Measurements from ENCODE around the gene C12orf42. TPM values are rescaled to one million over a fixed set of nuclear protein-coding genes. Genes with fewer than 3 reads are reported as not detected.

Gene C12orf42
- total RNA-seq, 1 experiment from 2014 or later = not detected

- H3K4me1 Mint-ChIP-seq (ENCODE audit: low read depth, unreplicated experiment) = peaks cover 7% of the 10 kb centered on the region
- DNase-seq = no peak
- no peak for TF ChIP-seq CTCF (IDR thresholded peaks at IDR 0.05; ENCODE audit: insufficient read depth in 1 of 2, low read depth in 1 of 2, low read length in 1 of 2, severe bottlenecking in 1 of 2, unreplicated experiment in 1 of 2)
- no peaks in the 10 kb centered on the region for H3K9me3 ChIP-seq
- no peak overlapping the region for H3K4me3 Mint-ChIP-seq (ENCODE audit: unreplicated experiment)
- intact Hi-C loops (cut with micrococcal nuclease; ENCODE audit: unreplicated experiment) = no loop called here
- ChIA-PET CTCF (no interaction called here), POLR2A (no interaction called here)
- BruUV-seq (replicated peaks) = no TSS peak
- 0 out of 2 replicates have a peak, but pooled peaks cover 5% of the 10 kb centered on the region for H3K4me1 ChIP-seq
- peaks cover 15% of the 10 kb centered on the region for H3K9me3 Mint-ChIP-seq (ENCODE audit: unreplicated experiment)
- no peaks in the 10 kb centered on the region for H3K36me3 Mint-ChIP-seq (ENCODE audit: insufficient read depth, unreplicated experiment)
- no peaks in the 10 kb centered on the region for H3K36me3 ChIP-seq (ENCODE audit: control insufficient read depth, insufficient read depth, low read length)
- no peak overlapping the region for H3K4me3 ChIP-seq (ENCODE audit: low read depth, low read length)
- no peaks in the 10 kb centered on the region for H3K27me3 ChIP-seq (replicated peaks; ENCODE audit: control insufficient read depth, insufficient read depth, low read length)
- no peak overlapping the region for H3K27ac Mint-ChIP-seq (ENCODE audit: unreplicated experiment)
- H3K27me3 Mint-ChIP-seq (ENCODE audit: insufficient read depth, unreplicated experiment) = peaks cover 2% of the 10 kb centered on the region
Measured at GRCh38 chr12:103423516-103423910, 72.3 kb downstream of the C12orf42 start.

- no peaks in the 10 kb centered on the region for H3K36me3 Mint-ChIP-seq (ENCODE audit: insufficient read depth, unreplicated experiment)
- H3K36me3 ChIP-seq (ENCODE audit: control insufficient read depth, insufficient read depth, low read length) = no peaks in the 10 kb centered on the region
- no peak overlapping the region for H3K4me3 ChIP-seq (ENCODE audit: low read depth, low read length)
- no peak for DNase-seq
- POLR2A ChIA-PET = no interaction called here
- peaks cover 9% of the 10 kb centered on the region for H3K9me3 Mint-ChIP-seq (ENCODE audit: unreplicated experiment)
- H3K27me3 ChIP-seq (replicated peaks; ENCODE audit: control insufficient read depth, insufficient read depth, low read length) = no peaks in the 10 kb centered on the region
- no peak overlapping the region for H3K27ac Mint-ChIP-seq (ENCODE audit: unreplicated experiment)
- H3K4me1 Mint-ChIP-seq (ENCODE audit: low read depth, unreplicated experiment) = peaks cover 7% of the 10 kb centered on the region
- intact Hi-C loops (cut with micrococcal nuclease; ENCODE audit: unreplicated experiment) = no loop called here
- H3K4me1 ChIP-seq = 0 out of 2 replicates have a peak, but pooled peaks cover 5% of the 10 kb centered on the region
- H3K27me3 Mint-ChIP-seq (ENCODE audit: insufficient read depth, unreplicated experiment) = peaks cover 2% of the 10 kb centered on the region
- H3K4me3 Mint-ChIP-seq (ENCODE audit: unreplicated experiment) = no peak overlapping the region
- no peak for TF ChIP-seq CTCF (IDR thresholded peaks at IDR 0.05; ENCODE audit: insufficient read depth in 1 of 2, low read depth in 1 of 2, low read length in 1 of 2, severe bottlenecking in 1 of 2, unreplicated experiment in 1 of 2)
- no TSS peak for BruUV-seq (replicated peaks)
- no peaks in the 10 kb centered on the region for H3K9me3 ChIP-seq
- CTCF ChIA-PET = no interaction called here
Measured at GRCh38 chr12:103422746-103423515, 72.8 kb downstream of the C12orf42 start.

GRCh38 chr12:103422328-103422727, 73.4 kb downstream of the C12orf42 start:
- H3K4me3 Mint-ChIP-seq (ENCODE audit: unreplicated experiment) = no peak overlapping the region
- H3K4me1 Mint-ChIP-seq (ENCODE audit: low read depth, unreplicated experiment) = peaks cover 7% of the 10 kb centered on the region
- no peaks in the 10 kb centered on the region for H3K36me3 Mint-ChIP-seq (ENCODE audit: insufficient read depth, unreplicated experiment)
- POLR2A ChIA-PET = no interaction called here
- peaks cover 3% of the 10 kb centered on the region for H3K9me3 Mint-ChIP-seq (ENCODE audit: unreplicated experiment)
- no peak for DNase-seq
- H3K27ac Mint-ChIP-seq (ENCODE audit: unreplicated experiment) = no peak overlapping the region
- no peaks in the 10 kb centered on the region for H3K9me3 ChIP-seq
- TF ChIP-seq CTCF (IDR thresholded peaks at IDR 0.05; ENCODE audit: insufficient read depth in 1 of 2, low read depth in 1 of 2, low read length in 1 of 2, severe bottlenecking in 1 of 2, unreplicated experiment in 1 of 2) = no peak
- H3K4me1 ChIP-seq = 0 out of 2 replicates have a peak, but pooled peaks cover 5% of the 10 kb centered on the region
- no peaks in the 10 kb centered on the region for H3K36me3 ChIP-seq (ENCODE audit: control insufficient read depth, insufficient read depth, low read length)
- H3K4me3 ChIP-seq (ENCODE audit: low read depth, low read length) = no peak overlapping the region
- intact Hi-C loops (cut with micrococcal nuclease; ENCODE audit: unreplicated experiment) = no loop called here
- H3K27me3 ChIP-seq (replicated peaks; ENCODE audit: control insufficient read depth, insufficient read depth, low read length) = no peaks in the 10 kb centered on the region
- no TSS peak for BruUV-seq (replicated peaks)
- no peaks in the 10 kb centered on the region for H3K27me3 Mint-ChIP-seq (ENCODE audit: insufficient read depth, unreplicated experiment)
- CTCF ChIA-PET = no interaction called here

All from Caco-2 (cell line).